Measurements from ENCODE around the gene SMNDC1.

DNA sequence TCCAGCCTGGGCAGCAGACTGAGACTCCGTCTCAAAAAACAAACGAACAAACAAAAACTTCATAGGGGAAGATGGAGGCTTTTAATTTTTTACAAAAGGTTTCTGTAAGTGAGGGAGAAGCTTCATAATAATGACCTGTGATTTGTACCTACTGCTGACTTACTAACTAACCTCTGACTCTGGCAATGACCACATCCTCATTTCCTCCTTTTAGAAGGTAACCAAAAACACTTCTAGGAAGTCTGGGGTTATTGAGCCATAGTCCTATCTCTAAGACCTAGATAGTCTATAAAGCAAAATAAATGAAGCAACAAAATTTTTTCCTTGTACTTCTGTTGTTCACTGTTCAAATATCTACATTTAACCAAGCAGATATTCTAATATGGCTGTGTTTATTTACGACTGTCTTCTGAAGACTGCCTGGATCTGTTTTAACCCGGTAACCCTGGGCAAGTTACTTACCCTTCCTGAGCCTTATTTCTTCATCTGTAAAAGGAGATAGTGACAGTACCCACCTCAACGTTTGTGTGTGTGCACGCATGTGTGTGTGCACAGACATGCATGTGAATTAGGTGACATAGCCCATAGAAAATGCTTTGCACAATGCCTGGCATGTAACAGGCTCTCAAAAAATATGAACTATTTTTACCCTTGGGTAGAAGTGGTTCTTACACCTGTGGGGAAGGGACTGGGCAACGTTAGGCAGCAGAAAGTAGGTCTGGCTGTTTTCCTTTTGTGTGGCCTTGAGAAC is 30.8 kb upstream of the SMNDC1 start:
- TF ChIP-seq, protein P1, sequence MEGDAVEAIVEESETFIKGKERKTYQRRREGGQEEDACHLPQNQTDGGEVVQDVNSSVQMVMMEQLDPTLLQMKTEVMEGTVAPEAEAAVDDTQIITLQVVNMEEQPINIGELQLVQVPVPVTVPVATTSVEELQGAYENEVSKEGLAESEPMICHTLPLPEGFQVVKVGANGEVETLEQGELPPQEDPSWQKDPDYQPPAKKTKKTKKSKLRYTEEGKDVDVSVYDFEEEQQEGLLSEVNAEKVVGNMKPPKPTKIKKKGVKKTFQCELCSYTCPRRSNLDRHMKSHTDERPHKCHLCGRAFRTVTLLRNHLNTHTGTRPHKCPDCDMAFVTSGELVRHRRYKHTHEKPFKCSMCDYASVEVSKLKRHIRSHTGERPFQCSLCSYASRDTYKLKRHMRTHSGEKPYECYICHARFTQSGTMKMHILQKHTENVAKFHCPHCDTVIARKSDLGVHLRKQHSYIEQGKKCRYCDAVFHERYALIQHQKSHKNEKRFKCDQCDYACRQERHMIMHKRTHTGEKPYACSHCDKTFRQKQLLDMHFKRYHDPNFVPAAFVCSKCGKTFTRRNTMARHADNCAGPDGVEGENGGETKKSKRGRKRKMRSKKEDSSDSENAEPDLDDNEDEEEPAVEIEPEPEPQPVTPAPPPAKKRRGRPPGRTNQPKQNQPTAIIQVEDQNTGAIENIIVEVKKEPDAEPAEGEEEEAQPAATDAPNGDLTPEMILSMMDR (IDR thresholded peaks at IDR 0.05; ENCODE audit: low read length), result no peak
- TF ChIP-seq EZH2 (IDR thresholded peaks at IDR 0.05; ENCODE audit: borderline replicate concordance, low read length), result no peak

All from OCI-LY1 (cell line).